HepG2 (cell line): ENCODE measurements around the gene MED20. TPM values are rescaled to one million over a fixed set of nuclear protein-coding genes. Genes with fewer than 3 reads are reported as not detected.

ENCODE experiments used
- CEBPB ChIP-seq: IDR thresholded peaks from 2 replicates; pipeline ENCODE4 v1.6.1; 2011; ENCODE audit warnings: low read depth, low read length, improper control_type of control experiment, borderline replicate concordance
- MEIS2 ChIP-seq: sonication (generic); formaldehyde crosslinking; IDR thresholded peaks from 2 replicates; pipeline ENCODE4 v1.9.0; 2021; ENCODE audit warnings: mild to moderate bottlenecking, missing genetic modification reagents
- NFYC ChIP-seq: IDR thresholded peaks from 2 replicates; pipeline ENCODE4 v1.6.1; 2016; ENCODE audit warnings: missing genetic modification reagents, missing compliant biosample characterization
- NPAS2 ChIP-seq: sonication (generic); formaldehyde crosslinking; IDR thresholded peaks from 2 replicates; pipeline ENCODE4 v1.8.0; 2022; ENCODE audit warnings: mild to moderate bottlenecking, missing genetic modification reagents, borderline replicate concordance
- PITX1 ChIP-seq: sonication (generic); formaldehyde crosslinking; IDR thresholded peaks from 2 replicates; pipeline ENCODE4 v1.5.1; 2020; ENCODE audit warnings: mild to moderate bottlenecking, missing genetic modification reagents
- POLR2AphosphoS2 ChIP-seq: IDR thresholded peaks from 2 replicates; pipeline ENCODE4 v1.6.1; 2011; ENCODE audit warnings: low read depth, low read length, improper control_type of control experiment
- RAD21 ChIP-seq: fragments of 450-650 bp; formaldehyde crosslinking; IDR thresholded peaks from 2 replicates; pipeline ENCODE4 v1.5.0; 2020; ENCODE audit warnings: mild to moderate bottlenecking
- SAP130 ChIP-seq: IDR thresholded peaks from 2 replicates; pipeline ENCODE4 v1.6.1; 2016; ENCODE audit warnings: low read depth
- SOX6 ChIP-seq, 2 experiments: fragments of 450-650 bp in 1 of 2; sonication (generic) in 1 of 2; formaldehyde crosslinking in 1 of 2; IDR thresholded peaks; 2 replicates each; pipeline versions ENCODE4 v1.4.0 to v1.6.1; 2017 to 2020; ENCODE audit warnings: antibody characterized with exemption in 1 of 2, mild to moderate bottlenecking in 1 of 2, missing genetic modification reagents in 1 of 2
- ZNF234 ChIP-seq: sonication (generic); formaldehyde crosslinking; conservative IDR thresholded peaks from 2 replicates; pipeline ENCODE4 v1.5.1; 2020; ENCODE audit warnings: mild to moderate bottlenecking, missing genetic modification reagents
- ZNF331 ChIP-seq: sonication (generic); formaldehyde crosslinking; IDR thresholded peaks from 2 replicates; pipeline ENCODE4 v1.4.0; 2020; ENCODE audit warnings: missing genetic modification reagents
- ZNF878 ChIP-seq: sonication (generic); formaldehyde crosslinking; IDR thresholded peaks from 2 replicates; pipeline ENCODE4 v1.8.1; 2023; ENCODE audit warnings: mild to moderate bottlenecking, missing genetic modification reagents, moderate library complexity
- polyA plus RNA-seq, 8 experiments: library from polyadenylated mRNA; depleted of rRNA in 3 of 8; stranded (reverse) in 7 of 8; unstranded in 1 of 8; fragments of >200 nt; fragmentation: Illumina TruSeq in 4 of 8; extraction: Trizol in 4 of 8; gene quantifications; 2 replicates each; pipeline versions ENCODE4 v1.2.1 to v1.2.3, GENCODE V29; 2011 to 2016; ENCODE audit warnings: low read depth in 4 of 8, missing spikeins in 1 of 8, mixed read lengths in 1 of 8; ENCODE audit not compliant: insufficient read depth in 1 of 8
- total RNA-seq, 5 experiments: library from RNA; depleted of rRNA; stranded (reverse); fragments of >200 nt; fragmentation: Illumina TruSeq; extraction: Trizol; gene quantifications; 2 replicates each; pipeline ENCODE4 v1.2.3, GENCODE V29; 2016; ENCODE audit warnings: low read depth in 1 of 5
- TF ChIP-seq, protein P1 (sequence below): sonication (generic); formaldehyde crosslinking; IDR thresholded peaks from 2 replicates; pipeline ENCODE4 v1.4.0; 2020; ENCODE audit warnings: mild to moderate bottlenecking, missing genetic modification reagents
- TF ChIP-seq, protein P2 (sequence below): sonication (generic); formaldehyde crosslinking; IDR thresholded peaks from 2 replicates; pipeline ENCODE4 v1.4.0; 2020; ENCODE audit warnings: mild to moderate bottlenecking, missing genetic modification reagents
- TF ChIP-seq, protein P3 (sequence below): fragments of 450-650 bp; IDR thresholded peaks from 2 replicates; pipeline ENCODE4 v1.6.1; 2017; ENCODE audit warnings: mild to moderate bottlenecking
- TF ChIP-seq, protein P4 (sequence below): sonication (generic); formaldehyde crosslinking; IDR thresholded peaks from 2 replicates; pipeline ENCODE4 v1.4.0; 2020; ENCODE audit warnings: missing genetic modification reagents; ENCODE audit errors: not compliant biosample characterization

Gene MED20
- total and polyA plus RNA-seq, 2 of the 13 experiments (the other 11 are each of a cell fraction or from before 2014, with no cell fraction given): 28.1 to 41.1 TPM

DNA sequence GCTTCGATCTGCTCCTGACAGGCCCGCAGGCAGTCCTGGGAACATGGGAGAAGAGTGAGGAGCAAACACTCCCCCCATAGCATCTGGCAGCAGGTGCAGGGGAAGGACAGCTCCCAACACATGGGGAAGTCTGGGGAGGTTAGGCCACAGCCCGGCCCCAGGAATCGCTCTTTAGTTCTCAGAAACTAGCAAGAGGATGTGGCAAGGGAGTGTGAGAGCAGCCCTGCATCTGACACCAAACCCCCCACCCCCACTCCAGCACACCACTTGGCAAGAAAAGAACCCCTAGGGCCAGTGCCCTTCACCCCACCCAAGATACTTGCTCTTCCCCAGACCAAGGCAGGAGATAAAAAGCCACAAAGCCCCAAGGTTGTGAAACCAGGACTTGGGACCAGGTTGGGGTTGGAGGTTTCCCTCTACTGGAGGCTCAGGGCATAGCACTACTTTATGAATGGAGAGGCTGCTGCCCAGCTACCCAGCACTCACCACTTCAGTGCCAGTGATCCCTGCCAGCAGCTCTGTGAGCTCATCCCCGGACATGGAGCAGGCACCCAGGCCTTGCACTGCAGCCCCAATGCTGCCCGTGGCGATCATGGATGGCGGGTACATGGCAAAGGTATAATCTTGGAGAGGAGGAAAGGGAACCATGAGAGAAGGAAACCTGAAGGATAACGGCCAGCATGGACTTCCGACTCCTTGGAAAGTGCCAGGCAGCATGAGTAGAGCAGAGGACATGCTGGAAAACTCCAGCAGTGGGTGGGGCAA is 15.3 kb upstream of the MED20 start (continued):
- TF ChIP-seq, protein P1, sequence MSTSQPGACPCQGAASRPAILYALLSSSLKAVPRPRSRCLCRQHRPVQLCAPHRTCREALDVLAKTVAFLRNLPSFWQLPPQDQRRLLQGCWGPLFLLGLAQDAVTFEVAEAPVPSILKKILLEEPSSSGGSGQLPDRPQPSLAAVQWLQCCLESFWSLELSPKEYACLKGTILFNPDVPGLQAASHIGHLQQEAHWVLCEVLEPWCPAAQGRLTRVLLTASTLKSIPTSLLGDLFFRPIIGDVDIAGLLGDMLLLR (CRISPR knock-in tag): peak; percentile 53; the same call in 1 of the 2 replicates
- peak; percentile 72 for TF ChIP-seq RAD21 (CRISPR knock-in tag)
- 0 out of 2 replicates have a peak, but pooled peaks have one; percentile 28 for TF ChIP-seq ZNF878
- TF ChIP-seq MEIS2 (CRISPR knock-in tag): 0 out of 2 replicates have a peak, but pooled peaks have one; percentile 18
- TF ChIP-seq NPAS2 (CRISPR knock-in tag): no peak
- TF ChIP-seq ZNF331: peak; percentile 62; the same call in 1 of the 2 replicates
- no peak for TF ChIP-seq SOX6 (IDR thresholded peaks at IDR 0.05)
- TF ChIP-seq SOX6 (CRISPR knock-in tag; IDR thresholded peaks at IDR 0.05): no peak; the same call in 1 of the 2 replicates
- TF ChIP-seq SAP130: peak; percentile 52; the same call in 1 of the 2 replicates
- TF ChIP-seq POLR2AphosphoS2: 0 out of 2 replicates have a peak, but pooled peaks have one; percentile 13
- no peak for TF ChIP-seq NFYC (CRISPR knock-in tag)
- TF ChIP-seq ZNF234 (CRISPR knock-in tag): no peak
- TF ChIP-seq, protein P2, sequence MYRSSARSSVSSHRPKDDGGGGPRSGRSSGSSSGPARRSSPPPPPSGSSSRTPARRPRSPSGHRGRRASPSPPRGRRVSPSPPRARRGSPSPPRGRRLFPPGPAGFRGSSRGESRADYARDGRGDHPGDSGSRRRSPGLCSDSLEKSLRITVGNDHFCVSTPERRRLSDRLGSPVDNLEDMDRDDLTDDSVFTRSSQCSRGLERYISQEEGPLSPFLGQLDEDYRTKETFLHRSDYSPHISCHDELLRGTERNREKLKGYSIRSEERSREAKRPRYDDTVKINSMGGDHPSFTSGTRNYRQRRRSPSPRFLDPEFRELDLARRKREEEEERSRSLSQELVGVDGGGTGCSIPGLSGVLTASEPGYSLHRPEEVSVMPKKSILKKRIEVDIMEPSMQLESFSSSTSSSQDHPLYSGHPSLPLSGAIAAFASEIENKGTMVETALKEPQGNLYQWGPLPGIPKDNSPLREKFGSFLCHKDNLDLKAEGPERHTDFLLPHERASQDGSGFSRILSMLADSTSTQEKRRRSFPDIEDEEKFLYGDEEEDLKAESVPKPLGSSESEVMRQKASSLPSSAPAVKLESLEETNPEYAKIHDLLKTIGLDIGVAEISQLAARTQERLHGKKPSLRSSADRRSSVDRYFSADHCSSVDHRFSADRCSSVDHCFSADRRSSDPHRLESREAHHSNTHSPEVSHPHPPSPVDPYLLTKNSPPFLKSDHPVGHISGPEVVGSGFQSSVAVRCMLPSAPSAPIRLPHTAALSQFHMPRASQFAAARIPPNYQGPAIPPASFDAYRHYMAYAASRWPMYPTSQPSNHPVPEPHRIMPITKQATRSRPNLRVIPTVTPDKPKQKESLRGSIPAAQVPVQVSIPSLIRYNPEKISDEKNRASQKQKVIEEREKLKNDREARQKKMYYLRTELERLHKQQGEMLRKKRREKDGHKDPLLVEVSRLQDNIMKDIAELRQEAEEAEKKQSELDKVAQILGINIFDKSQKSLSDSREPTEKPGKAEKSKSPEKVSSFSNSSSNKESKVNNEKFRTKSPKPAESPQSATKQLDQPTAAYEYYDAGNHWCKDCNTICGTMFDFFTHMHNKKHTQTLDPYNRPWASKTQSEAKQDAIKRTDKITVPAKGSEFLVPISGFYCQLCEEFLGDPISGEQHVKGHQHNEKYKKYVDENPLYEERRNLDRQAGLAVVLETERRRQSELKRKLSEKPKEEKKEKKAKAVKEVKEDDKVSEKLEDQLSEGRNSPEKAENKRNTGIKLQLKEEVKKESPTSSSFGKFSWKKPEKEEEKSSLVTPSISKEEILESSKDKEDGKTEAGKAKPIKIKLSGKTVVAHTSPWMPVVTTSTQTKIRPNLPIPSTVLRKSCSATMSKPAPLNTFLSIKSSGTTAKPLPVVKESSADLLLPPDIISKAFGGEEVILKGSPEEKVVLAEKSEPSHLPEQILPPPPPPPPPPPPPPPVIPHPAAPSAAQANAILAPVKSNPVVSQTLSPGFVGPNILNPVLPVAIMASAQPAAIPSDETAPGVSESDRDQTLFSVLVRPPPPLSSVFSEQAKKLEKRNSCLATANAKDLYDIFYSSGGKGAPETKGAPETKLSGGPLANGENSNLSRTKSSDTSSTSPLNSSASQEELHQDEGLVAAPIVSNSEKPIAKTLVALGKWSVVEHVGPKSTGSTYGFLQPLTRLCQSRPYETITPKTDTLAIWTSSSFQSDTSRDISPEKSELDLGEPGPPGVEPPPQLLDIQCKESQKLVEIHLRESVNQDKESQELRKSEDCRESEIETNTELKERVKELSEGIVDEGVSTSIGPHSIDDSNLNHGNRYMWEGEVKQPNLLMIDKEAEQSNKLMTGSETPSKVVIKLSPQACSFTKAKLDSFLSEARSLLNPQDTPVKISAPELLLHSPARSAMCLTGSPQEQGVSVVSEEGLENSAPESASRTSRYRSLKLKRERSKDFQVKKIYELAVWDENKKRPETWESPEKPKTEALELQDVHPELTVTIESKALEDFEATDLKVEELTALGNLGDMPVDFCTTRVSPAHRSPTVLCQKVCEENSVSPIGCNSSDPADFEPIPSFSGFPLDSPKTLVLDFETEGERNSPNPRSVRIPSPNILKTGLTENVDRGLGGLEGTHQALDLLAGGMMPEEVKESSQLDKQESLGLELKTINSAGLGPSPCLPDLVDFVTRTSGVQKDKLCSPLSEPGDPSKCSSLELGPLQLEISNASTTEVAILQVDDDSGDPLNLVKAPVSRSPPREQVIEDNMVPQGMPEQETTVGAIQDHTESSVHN (CRISPR knock-in tag): no peak
- peak; percentile 55; the same call in 1 of the 2 replicates for TF ChIP-seq PITX1 (CRISPR knock-in tag)
- TF ChIP-seq, protein P3, sequence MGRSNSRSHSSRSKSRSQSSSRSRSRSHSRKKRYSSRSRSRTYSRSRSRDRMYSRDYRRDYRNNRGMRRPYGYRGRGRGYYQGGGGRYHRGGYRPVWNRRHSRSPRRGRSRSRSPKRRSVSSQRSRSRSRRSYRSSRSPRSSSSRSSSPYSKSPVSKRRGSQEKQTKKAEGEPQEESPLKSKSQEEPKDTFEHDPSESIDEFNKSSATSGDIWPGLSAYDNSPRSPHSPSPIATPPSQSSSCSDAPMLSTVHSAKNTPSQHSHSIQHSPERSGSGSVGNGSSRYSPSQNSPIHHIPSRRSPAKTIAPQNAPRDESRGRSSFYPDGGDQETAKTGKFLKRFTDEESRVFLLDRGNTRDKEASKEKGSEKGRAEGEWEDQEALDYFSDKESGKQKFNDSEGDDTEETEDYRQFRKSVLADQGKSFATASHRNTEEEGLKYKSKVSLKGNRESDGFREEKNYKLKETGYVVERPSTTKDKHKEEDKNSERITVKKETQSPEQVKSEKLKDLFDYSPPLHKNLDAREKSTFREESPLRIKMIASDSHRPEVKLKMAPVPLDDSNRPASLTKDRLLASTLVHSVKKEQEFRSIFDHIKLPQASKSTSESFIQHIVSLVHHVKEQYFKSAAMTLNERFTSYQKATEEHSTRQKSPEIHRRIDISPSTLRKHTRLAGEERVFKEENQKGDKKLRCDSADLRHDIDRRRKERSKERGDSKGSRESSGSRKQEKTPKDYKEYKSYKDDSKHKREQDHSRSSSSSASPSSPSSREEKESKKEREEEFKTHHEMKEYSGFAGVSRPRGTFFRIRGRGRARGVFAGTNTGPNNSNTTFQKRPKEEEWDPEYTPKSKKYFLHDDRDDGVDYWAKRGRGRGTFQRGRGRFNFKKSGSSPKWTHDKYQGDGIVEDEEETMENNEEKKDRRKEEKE: no peak
- TF ChIP-seq, protein P4, sequence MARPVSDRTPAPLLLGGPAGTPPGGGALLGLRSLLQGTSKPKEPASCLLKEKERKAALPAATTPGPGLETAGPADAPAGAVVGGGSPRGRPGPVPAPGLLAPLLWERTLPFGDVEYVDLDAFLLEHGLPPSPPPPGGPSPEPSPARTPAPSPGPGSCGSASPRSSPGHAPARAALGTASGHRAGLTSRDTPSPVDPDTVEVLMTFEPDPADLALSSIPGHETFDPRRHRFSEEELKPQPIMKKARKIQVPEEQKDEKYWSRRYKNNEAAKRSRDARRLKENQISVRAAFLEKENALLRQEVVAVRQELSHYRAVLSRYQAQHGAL: no peak
- peak; percentile 93 for TF ChIP-seq CEBPB
